ENCODE measurements around the gene NCBP3. TPM values are rescaled to one million over a fixed set of nuclear protein-coding genes. Genes with fewer than 3 reads are reported as not detected.
"Not testable (repeated sequence)": the region's sequence is repeated elsewhere in the genome, so short reads cannot be mapped to it uniquely, and the experiment has no call there.

NCBP3 gene
- total RNA-seq, 4 donors from 2014 or later, result 15.0 to 33.9 (median 21.9) TPM

DNA sequence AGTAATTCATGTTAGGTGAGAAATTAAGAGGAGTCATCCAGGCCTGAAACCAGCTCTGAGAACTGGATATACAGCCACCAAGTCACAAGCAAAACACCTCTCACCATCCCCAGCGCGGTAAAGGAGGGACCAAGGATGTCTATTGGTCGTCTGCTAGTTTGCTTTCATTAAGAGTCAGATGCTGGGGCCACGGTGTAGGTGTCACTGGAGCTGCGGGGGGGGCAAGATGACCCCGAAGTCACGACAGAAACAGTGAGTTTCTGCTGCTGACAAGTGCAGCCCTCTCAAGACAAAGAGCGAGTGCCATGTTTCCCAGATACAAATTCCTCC is 790 bp downstream of the NCBP3 start:
- 2% methylated on average over 7 of the region's 8 CpGs for WGBS
- Histone ChIP-seq H3K9me3 (no peaks in the 10 kb centered on the region), H3K27me3 (no peaks in the 10 kb centered on the region), H3K4me1 (peaks cover 22 to 26% (median 24%) of the 10 kb centered on the region in 4 donors), H3K4me3 (peak overlapping the region; percentile 80 to 94 (median 84)), H3K27ac (replicated peaks in 1 of 4) (peak overlapping the region; percentile 89 to 95 (median 90)), H3K36me3 (peaks cover 9 to 43% (median 22%) of the 10 kb centered on the region in 4 donors)
- no peak for DNase-seq (ENCODE audit: extremely low spot score)
- intact Hi-C loops (cut with DNase I), result no loop called here
- TF ChIP-seq POLR2A (IDR thresholded peaks at IDR 0.05; ENCODE audit: low read depth), result no peak
- TF ChIP-seq POLR2AphosphoS5 (IDR thresholded peaks at IDR 0.05), result no peak
- TF ChIP-seq, protein P1, sequence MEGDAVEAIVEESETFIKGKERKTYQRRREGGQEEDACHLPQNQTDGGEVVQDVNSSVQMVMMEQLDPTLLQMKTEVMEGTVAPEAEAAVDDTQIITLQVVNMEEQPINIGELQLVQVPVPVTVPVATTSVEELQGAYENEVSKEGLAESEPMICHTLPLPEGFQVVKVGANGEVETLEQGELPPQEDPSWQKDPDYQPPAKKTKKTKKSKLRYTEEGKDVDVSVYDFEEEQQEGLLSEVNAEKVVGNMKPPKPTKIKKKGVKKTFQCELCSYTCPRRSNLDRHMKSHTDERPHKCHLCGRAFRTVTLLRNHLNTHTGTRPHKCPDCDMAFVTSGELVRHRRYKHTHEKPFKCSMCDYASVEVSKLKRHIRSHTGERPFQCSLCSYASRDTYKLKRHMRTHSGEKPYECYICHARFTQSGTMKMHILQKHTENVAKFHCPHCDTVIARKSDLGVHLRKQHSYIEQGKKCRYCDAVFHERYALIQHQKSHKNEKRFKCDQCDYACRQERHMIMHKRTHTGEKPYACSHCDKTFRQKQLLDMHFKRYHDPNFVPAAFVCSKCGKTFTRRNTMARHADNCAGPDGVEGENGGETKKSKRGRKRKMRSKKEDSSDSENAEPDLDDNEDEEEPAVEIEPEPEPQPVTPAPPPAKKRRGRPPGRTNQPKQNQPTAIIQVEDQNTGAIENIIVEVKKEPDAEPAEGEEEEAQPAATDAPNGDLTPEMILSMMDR (IDR thresholded peaks at IDR 0.05), result no peak
- TF ChIP-seq EP300 (IDR thresholded peaks at IDR 0.05), result no peak

DNA sequence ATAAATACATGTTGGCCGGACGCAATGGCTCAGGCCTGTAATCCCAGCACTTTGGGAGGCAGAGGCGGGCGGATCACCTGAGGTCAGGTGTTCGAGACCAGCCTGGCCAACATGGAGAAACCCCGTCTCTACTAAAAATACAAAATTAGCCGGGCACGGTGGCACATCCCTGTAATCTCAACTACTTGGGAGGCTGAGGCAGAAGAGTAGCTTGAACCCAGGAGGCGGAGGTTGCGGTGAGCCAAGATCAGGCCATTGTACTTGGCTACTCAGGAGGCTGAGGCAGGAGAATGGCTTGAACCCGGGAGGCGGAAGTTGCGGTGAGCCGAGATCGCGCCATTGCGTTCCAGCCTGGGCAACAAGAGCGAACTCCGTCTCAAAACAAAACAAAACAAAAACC is 1.5 kb downstream of the NCBP3 start:
- peaks cover 23 to 26% (median 24%) of the 10 kb centered on the region in 4 donors for H3K4me1 ChIP-seq
- peaks cover 16 to 50% (median 29%) of the 10 kb centered on the region in 4 donors for H3K36me3 ChIP-seq
- not testable (repeated sequence) for DNase-seq (ENCODE audit: extremely low spot score); H3K27me3 ChIP-seq; H3K9me3 ChIP-seq
- 94% methylated on average over 19 of the region's 19 CpGs for WGBS
- intact Hi-C loops (cut with DNase I), result loop anchor here (5.0 kb wide), 1 partner anchor 107 kb away; no protein-coding TSS in a partner anchor
- H3K4me3 ChIP-seq, result peak overlapping the region; percentile 80 to 94 (median 84)
- peak overlapping the region in 1 of 4 donors; percentile 89 for H3K27ac ChIP-seq (replicated peaks in 1 of 4)

DNA sequence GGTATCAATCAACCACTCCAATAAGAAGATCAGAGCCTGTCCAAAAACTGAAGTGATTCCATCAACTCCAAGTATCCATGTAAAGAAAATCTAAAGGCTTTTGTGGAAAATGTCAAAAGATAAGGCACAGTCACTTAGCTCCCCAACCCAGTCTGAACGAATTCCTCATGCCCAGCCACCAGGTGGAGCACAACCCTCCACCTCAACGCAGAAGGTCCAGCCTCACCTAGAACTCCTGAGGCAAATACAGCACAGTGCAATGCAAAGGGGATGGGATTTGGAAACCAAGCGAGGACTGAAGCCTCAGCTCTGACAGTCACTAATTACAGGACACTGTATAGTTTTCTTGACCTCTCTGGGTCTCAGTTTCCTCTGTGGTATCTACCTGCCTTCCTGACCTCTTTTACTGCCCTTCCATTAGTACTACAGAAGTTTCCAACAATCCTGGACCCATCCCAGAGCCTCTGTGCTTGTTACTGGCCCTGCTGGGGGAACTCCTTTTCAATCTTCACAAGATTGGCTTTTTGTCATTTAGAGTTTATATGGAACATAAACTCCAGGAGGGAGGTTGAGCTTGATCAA is 2.0 kb downstream of the NCBP3 start:
- no peak overlapping the region for H3K27ac ChIP-seq (replicated peaks in 1 of 4)
- no peaks in the 10 kb centered on the region for H3K27me3 ChIP-seq
- TF ChIP-seq POLR2AphosphoS5 (IDR thresholded peaks at IDR 0.05), result no peak
- TF ChIP-seq, protein P1 (IDR thresholded peaks at IDR 0.05), result peak in 2 of 3 experiments; percentile 35 to 47
- DNase-seq (ENCODE audit: extremely low spot score), result no peak
- peaks cover 21 to 55% (median 34%) of the 10 kb centered on the region in 4 donors for H3K36me3 ChIP-seq
- H3K4me3 ChIP-seq, result no peak overlapping the region
- intact Hi-C loops (cut with DNase I), result loop anchor here (5.0 kb wide), 1 partner anchor 107 kb away; no protein-coding TSS in a partner anchor
- 36% methylated on average over 3 of the region's 3 CpGs for WGBS
- no peaks in the 10 kb centered on the region for H3K9me3 ChIP-seq
- H3K4me1 ChIP-seq, result peaks cover 23 to 26% (median 24%) of the 10 kb centered on the region in 4 donors

DNA sequence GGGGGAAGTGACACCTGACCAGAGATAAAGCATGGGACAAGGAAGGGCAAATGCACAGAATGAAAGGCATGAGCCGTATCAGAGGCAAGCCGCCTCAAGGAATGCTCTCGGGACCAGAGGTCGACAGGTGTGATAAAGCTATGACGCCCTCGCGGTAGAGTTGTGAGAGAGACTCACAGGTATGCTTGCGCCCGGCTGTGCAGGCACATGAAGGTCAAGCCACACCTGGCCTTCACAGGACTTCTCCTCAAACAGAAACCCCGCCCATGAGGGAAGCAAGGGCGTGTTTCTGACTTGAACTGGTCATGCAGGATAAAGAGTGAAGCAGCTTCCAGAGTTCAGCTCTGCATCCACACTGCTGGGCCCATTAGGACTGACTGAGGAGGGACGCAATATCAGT is 7.8 kb downstream of the NCBP3 start:
- no peak for TF ChIP-seq EP300 (IDR thresholded peaks at IDR 0.05)
- no peak for TF ChIP-seq POLR2AphosphoS5 (IDR thresholded peaks at IDR 0.05)
- TF ChIP-seq, protein P1 (IDR thresholded peaks at IDR 0.05), result no peak
- H3K4me1 ChIP-seq, result peaks cover 13 to 21% (median 17%) of the 10 kb centered on the region in 4 donors
- peaks cover 24 to 93% (median 67%) of the 10 kb centered on the region in 4 donors for H3K36me3 ChIP-seq
- no peaks in the 10 kb centered on the region for H3K27me3 ChIP-seq
- intact Hi-C loops (cut with DNase I), result no loop called here
- DNase-seq (ENCODE audit: extremely low spot score), result no peak
- WGBS, result 90% methylated on average over 12 of the region's 12 CpGs
- no peak overlapping the region for H3K4me3 ChIP-seq
- H3K27ac ChIP-seq (replicated peaks in 1 of 4), result no peak overlapping the region
- H3K9me3 ChIP-seq, result no peaks in the 10 kb centered on the region

DNA sequence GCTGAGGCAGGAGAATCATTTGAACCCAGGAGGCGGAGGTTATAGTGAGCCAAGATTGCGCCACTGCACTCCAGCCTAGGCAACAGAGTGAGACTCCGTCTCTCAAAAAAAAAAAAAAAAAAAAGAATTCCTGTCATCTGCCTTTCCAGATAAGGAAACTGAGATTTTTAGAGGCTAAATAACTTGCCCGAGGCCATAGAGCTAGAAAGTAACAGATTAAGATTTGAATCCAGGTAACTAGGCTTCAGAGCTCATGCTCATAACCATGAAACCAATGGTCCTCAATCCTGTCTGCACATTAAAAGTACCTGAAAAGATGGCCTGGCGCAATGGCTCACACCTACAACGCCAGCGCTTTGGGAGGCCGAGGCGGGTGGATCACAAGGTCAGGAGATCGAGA is 9.5 kb downstream of the NCBP3 start:
- intact Hi-C loops (cut with DNase I), result no loop called here
- 90% methylated on average over 10 of the region's 10 CpGs for WGBS
- Histone ChIP-seq H3K9me3 (no peaks in the 10 kb centered on the region), H3K36me3 (peaks cover 20 to 84% (median 55%) of the 10 kb centered on the region in 4 donors), H3K27me3 (no peaks in the 10 kb centered on the region), H3K27ac (replicated peaks in 1 of 4) (no peak overlapping the region), H3K4me3 (no peak overlapping the region), H3K4me1 (peaks cover 13 to 17% (median 16%) of the 10 kb centered on the region in 4 donors)
- DNase-seq (ENCODE audit: extremely low spot score), result no peak
- TF ChIP-seq POLR2AphosphoS5 (IDR thresholded peaks at IDR 0.05), result no peak
- TF ChIP-seq, protein P1 (IDR thresholded peaks at IDR 0.05), result no peak
- TF ChIP-seq EP300 (IDR thresholded peaks at IDR 0.05), result no peak
- TF ChIP-seq POLR2A (IDR thresholded peaks at IDR 0.05; ENCODE audit: low read depth), result no peak
